Neuronal stem cell (in vitro differentiated cells): Measurements from ENCODE around the gene WNT10A.

Source experiments
- DNase-seq: peaks from one replicate; pipeline ENCODE4 v3.0.0-alpha.2; 2013; ENCODE audit warnings: low spot score
- H2AFZ ChIP-seq: one replicate; pipeline ENCODE4 v1.6.1; 2013; ENCODE audit warnings: mild to moderate bottlenecking, low read length, inconsistent platforms
- H2AK5ac ChIP-seq: 2 replicates; pipeline ENCODE4 v1.6.1; 2013; ENCODE audit warnings: low read depth, mild to moderate bottlenecking, inconsistent platforms, low read length, moderate library complexity, mixed read lengths
- H2BK120ac ChIP-seq: 2 replicates; pipeline ENCODE4 v1.6.1; 2013; ENCODE audit warnings: low read depth, mild to moderate bottlenecking, inconsistent platforms, low read length, moderate library complexity, mixed read lengths
- H2BK12ac ChIP-seq: one replicate; pipeline ENCODE4 v1.6.1; 2013; ENCODE audit warnings: low read length, inconsistent platforms
- H2BK15ac ChIP-seq: 2 replicates; pipeline ENCODE4 v1.6.1; 2013; ENCODE audit warnings: mild to moderate bottlenecking, low read length, inconsistent platforms, mixed read lengths
- H2BK5ac ChIP-seq: one replicate; pipeline ENCODE4 v1.6.1; 2013; ENCODE audit warnings: inconsistent platforms, mild to moderate bottlenecking, low read length, moderate library complexity
- H3K14ac ChIP-seq: one replicate; pipeline ENCODE4 v1.6.1; 2013; ENCODE audit warnings: low read length, inconsistent platforms
- H3K18ac ChIP-seq: 2 replicates; pipeline ENCODE4 v1.6.1; 2013; ENCODE audit warnings: low read length, inconsistent platforms
- H3K23ac ChIP-seq: 2 replicates; pipeline ENCODE4 v1.6.1; 2013; ENCODE audit warnings: low read depth, mild to moderate bottlenecking, mixed read lengths, low read length, inconsistent platforms; ENCODE audit not compliant: poor library complexity
- H3K27ac ChIP-seq: replicated peaks from 3 replicates; pipeline ENCODE4 v1.5.1; 2013; ENCODE audit warnings: low read length, inconsistent platforms
- H3K27me3 ChIP-seq, 3 experiments: 2 replicates each; pipeline ENCODE4 v1.6.1; 2013; ENCODE audit warnings: low read length in 3 of 3, mild to moderate bottlenecking in 2 of 3, inconsistent platforms in 1 of 3, low read depth in 1 of 3, mixed read lengths in 1 of 3, moderate library complexity in 1 of 3; ENCODE audit not compliant: control insufficient read depth in 3 of 3, insufficient read depth in 3 of 3
- H3K36me3 ChIP-seq, 2 donors: replicated peaks in 1 of 2; 2 replicates each; pipeline ENCODE4 v1.6.1; 2013; ENCODE audit warnings: low read length in 2 of 2; ENCODE audit not compliant: control insufficient read depth in 2 of 2, insufficient read depth in 2 of 2
- H3K4ac ChIP-seq: 2 replicates; pipeline ENCODE4 v1.6.1; 2013; ENCODE audit warnings: inconsistent platforms, mild to moderate bottlenecking, low read length, moderate library complexity
- H3K4me1 ChIP-seq, 2 donors: 1 replicate in 1 of 2; 2 replicates in 1 of 2; pipeline ENCODE4 v1.6.1; 2013; ENCODE audit warnings: low read length in 2 of 2, low read depth in 1 of 2; ENCODE audit not compliant: control insufficient read depth in 2 of 2, insufficient read depth in 1 of 2
- H3K4me2 ChIP-seq: one replicate; pipeline ENCODE4 v1.6.1; 2013; ENCODE audit warnings: mild to moderate bottlenecking, low read length, inconsistent platforms; ENCODE audit not compliant: insufficient read depth, poor library complexity, severe bottlenecking
- H3K4me3 ChIP-seq, 2 donors: 2 replicates each; pipeline ENCODE4 v1.5.1; 2013; ENCODE audit warnings: low read length in 2 of 2, mild to moderate bottlenecking in 2 of 2, inconsistent platforms in 1 of 2, moderate library complexity in 1 of 2
- H3K79me1 ChIP-seq: one replicate; pipeline ENCODE4 v1.6.1; 2013; ENCODE audit warnings: low read depth, mild to moderate bottlenecking, inconsistent platforms, low read length, moderate library complexity
- H3K9ac ChIP-seq: one replicate; pipeline ENCODE4 v1.6.1; 2013; ENCODE audit warnings: mild to moderate bottlenecking, low read depth, low read length, inconsistent platforms; ENCODE audit not compliant: poor library complexity
- H3K9me3 ChIP-seq, 2 donors: replicated peaks in 1 of 2; 2 replicates each; pipeline versions ENCODE3 to v1.6.1; 2013; ENCODE audit warnings: low read length in 2 of 2, mild to moderate bottlenecking in 2 of 2, inconsistent platforms in 1 of 2, low read depth in 1 of 2, mixed read lengths in 1 of 2, moderate library complexity in 1 of 2; ENCODE audit not compliant: control insufficient read depth in 2 of 2, insufficient read depth in 1 of 2
- H4K8ac ChIP-seq: one replicate; pipeline ENCODE4 v1.6.1; 2013; ENCODE audit warnings: low read depth, mild to moderate bottlenecking, inconsistent platforms, low read length, moderate library complexity
- H4K91ac ChIP-seq: one replicate; pipeline ENCODE4 v1.6.1; 2013; ENCODE audit warnings: low read length, low read depth, mild to moderate bottlenecking, inconsistent platforms; ENCODE audit not compliant: poor library complexity
- WGBS, 2 donors: extraction: QIAGEN DNeasy Blood & Tissue Kit; methylation state at CpG; one replicate each; pipeline ENCODE4 v1.1.7; 2013; ENCODE audit warnings: missing lambda C conversion rate in 2 of 2, mixed read lengths in 1 of 2; ENCODE audit not compliant: insufficient read length in 2 of 2, insufficient replicate concordance in 1 of 2; ENCODE audit errors: extremely low coverage in 2 of 2; 5-methylcytosine and 5-hydroxymethylcytosine counted together

The WNT10A gene

DNA sequence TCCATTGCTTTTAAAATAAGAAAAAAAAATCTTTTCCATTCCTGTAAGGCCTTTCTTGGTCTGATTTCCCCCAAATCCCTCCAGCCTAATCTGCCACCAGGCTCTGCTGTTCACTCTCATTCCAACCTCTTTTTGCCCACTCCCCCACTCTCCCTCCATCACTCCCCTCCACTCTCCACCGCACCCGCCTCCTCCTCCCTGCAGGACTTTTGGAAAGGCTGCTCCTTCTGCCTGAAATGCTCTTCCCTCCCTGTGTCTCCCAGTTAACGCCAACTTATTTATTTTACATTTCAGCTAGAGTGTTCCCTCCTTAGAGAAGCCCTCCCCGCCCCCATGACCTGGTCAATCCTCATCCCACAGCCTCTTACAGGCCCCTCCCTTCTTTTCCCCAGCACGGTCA lies 25.8 kb upstream of the WNT10A start:
- H2AK5ac ChIP-seq: no peak overlapping the region
- no peak overlapping the region for H3K4ac ChIP-seq
- peaks cover 6% of the 10 kb centered on the region in 2 donors for H3K4me1 ChIP-seq
- H3K79me1 ChIP-seq: no peaks in the 10 kb centered on the region
- H3K27ac ChIP-seq: no peak overlapping the region
- no peak overlapping the region for H3K23ac ChIP-seq
- no peak overlapping the region for H3K4me3 ChIP-seq
- H2BK5ac ChIP-seq: no peak overlapping the region
- peaks cover 33 to 80% (median 67%) of the 10 kb centered on the region in 3 experiments for H3K27me3 ChIP-seq
- H2BK15ac ChIP-seq: no peak overlapping the region
- no peak overlapping the region for H3K9ac ChIP-seq
- no peak overlapping the region for H2AFZ ChIP-seq
- H3K9me3 ChIP-seq: no peaks in the 10 kb centered on the region
- H3K14ac ChIP-seq: no peak overlapping the region
- no peak overlapping the region for H3K4me2 ChIP-seq
- H4K8ac ChIP-seq: no peak overlapping the region
- H2BK12ac ChIP-seq: no peak overlapping the region
- H2BK120ac ChIP-seq: no peak overlapping the region
- H3K18ac ChIP-seq: no peak overlapping the region
- H4K91ac ChIP-seq: no peak overlapping the region
- H3K36me3 ChIP-seq: no peaks in the 10 kb centered on the region
- no peak for DNase-seq
- no CpG with 5 or more reads among the region's 5 CpGs for WGBS, 2 donors

DNA sequence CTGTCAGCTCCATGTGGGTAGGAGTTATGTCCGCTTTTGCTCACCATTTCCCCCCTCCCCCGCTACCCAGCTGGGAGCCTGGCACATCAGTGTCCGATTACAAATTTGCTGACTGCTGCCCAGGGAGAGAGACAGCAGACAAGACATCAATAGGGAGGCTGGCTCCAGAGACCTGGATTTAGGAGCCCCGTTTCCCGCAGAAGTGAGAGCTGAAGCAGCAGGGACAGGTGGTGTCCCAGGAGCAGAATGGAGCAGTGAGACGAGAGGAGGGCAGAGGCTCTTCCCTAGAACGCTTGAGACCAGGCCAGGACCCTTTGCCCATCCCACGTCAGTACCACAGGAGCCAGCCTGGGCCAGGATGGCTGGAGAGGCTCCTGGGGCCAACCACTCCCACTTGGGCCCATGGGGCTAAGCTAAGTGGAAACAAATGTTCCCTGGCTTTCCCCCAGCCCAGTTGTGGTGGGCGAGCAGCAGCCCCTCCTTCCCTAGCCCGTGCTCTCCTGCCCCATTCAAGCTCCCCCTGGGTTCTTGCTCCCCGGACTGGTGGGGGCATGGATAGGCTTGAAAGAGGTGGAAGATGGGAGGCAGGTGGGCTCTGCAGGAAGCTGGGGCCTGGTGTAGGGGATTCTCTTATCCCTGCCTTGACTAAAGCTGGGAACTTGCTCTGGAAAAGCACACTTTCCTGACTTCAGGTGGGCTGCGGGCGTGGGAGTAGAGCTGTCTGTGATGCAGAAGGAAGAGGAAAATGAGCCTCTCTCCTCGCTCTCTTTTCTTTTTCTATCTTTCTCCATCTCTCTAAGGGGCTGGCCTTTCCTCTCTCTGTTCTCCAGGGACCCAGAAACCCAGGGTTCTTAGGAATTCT lies 25.1 kb upstream of the WNT10A start:
- no peak overlapping the region for H2AFZ ChIP-seq
- no peak overlapping the region for H4K8ac ChIP-seq
- H3K9me3 ChIP-seq: no peaks in the 10 kb centered on the region
- DNase-seq: no peak
- no peak overlapping the region for H2BK5ac ChIP-seq
- no peak overlapping the region for H2BK12ac ChIP-seq
- H2BK120ac ChIP-seq: no peak overlapping the region
- H3K4me2 ChIP-seq: no peak overlapping the region
- no peak overlapping the region for H2AK5ac ChIP-seq
- no peak overlapping the region for H3K9ac ChIP-seq
- H3K4ac ChIP-seq: no peak overlapping the region
- no peak overlapping the region for H2BK15ac ChIP-seq
- peaks cover 10 to 12% of the 10 kb centered on the region in 2 donors for H3K4me1 ChIP-seq
- no peaks in the 10 kb centered on the region for H3K36me3 ChIP-seq
- H3K23ac ChIP-seq: no peak overlapping the region
- no peaks in the 10 kb centered on the region for H3K79me1 ChIP-seq
- H3K27me3 ChIP-seq: peaks cover 40 to 87% (median 74%) of the 10 kb centered on the region in 3 experiments
- no peak overlapping the region for H3K4me3 ChIP-seq
- H3K18ac ChIP-seq: no peak overlapping the region
- no CpG with 5 or more reads among the region's 14 CpGs for WGBS, 2 donors
- H3K27ac ChIP-seq: no peak overlapping the region
- peak overlapping the region; percentile 26 for H3K14ac ChIP-seq
- no peak overlapping the region for H4K91ac ChIP-seq

DNA sequence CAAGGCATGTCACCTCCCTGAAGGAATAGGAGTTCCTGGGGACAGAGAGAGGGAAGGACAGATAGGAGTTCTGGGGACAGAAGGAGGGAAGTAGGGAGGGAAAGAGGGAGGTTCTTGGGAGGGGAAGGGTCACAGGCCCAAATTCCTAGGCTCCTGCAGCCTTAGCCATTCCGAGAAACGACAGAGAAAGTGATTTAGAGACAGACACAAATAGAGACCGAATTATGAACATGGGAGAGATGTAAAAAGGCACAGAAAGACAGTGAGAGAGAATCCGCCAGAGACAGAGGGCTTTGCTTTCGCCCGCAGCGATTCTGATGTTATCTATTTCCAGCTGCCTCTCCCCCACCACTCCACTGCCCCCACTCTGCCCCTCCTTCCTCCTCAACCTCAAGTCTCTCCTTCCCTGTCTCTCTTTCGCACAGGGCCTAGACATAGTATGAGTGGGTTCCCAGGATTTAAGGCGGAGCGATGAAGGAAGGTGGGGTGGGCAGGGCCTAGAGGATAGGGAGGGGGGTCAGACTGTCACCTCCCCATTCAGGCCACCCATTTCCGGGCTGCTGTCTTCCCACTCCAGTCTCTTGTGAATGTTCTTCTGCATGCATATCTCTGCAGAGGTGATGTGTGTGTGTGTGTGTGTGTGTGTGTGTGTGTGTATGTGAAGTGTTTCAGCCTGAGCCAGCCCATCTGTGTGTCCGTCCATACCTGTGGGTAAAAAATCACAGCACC lies 24.3 kb upstream of the WNT10A start:
- Histone ChIP-seq H2BK5ac (no peak overlapping the region), H3K27ac (no peak overlapping the region), H2AK5ac (no peak overlapping the region), H2BK15ac (no peak overlapping the region), H2BK120ac (no peak overlapping the region), H3K9ac (no peak overlapping the region), H3K4me1 (peaks cover 12 to 13% of the 10 kb centered on the region in 2 donors), H2BK12ac (no peak overlapping the region), H3K4me2 (no peak overlapping the region), H4K8ac (no peak overlapping the region), H3K36me3 (no peaks in the 10 kb centered on the region), H3K4me3 (no peak overlapping the region), H4K91ac (no peak overlapping the region), H2AFZ (no peak overlapping the region), H3K27me3 (peaks cover 40 to 86% (median 79%) of the 10 kb centered on the region in 3 experiments), H3K18ac (no peak overlapping the region), H3K14ac (no peak overlapping the region), H3K79me1 (no peaks in the 10 kb centered on the region), H3K23ac (no peak overlapping the region), H3K4ac (no peak overlapping the region), H3K9me3 (no peaks in the 10 kb centered on the region)
- DNase-seq: no peak
- no CpG with 5 or more reads among the region's 12 CpGs for WGBS, 2 donors

DNA sequence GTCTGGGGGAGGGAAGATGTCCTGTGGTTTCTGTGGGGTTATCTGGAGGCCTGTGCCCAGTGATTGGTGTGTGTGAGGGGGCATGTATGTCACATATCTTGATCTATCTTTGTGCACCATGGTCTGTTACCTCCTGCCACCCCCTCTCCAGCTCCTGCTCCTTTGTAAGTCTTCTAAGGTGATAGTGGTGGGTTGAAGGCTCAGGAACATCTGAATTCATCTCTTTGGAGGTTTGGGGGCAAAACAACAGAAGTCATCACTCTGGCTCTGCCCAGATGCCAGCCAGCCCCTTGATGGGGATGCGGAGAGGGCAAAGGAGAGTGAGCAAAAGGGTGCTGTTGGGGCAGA lies 23.8 kb upstream of the WNT10A start:
- Histone ChIP-seq H3K23ac (no peak overlapping the region), H3K4ac (no peak overlapping the region), H2BK12ac (no peak overlapping the region), H3K27me3 (peaks cover 40 to 90% (median 84%) of the 10 kb centered on the region in 3 experiments), H3K27ac (no peak overlapping the region), H3K4me2 (no peak overlapping the region), H2AFZ (no peak overlapping the region), H3K4me1 (peaks cover 12 to 13% of the 10 kb centered on the region in 2 donors), H3K14ac (no peak overlapping the region), H2BK15ac (no peak overlapping the region), H3K18ac (no peak overlapping the region), H4K91ac (no peak overlapping the region), H4K8ac (no peak overlapping the region), H3K79me1 (no peaks in the 10 kb centered on the region), H3K9me3 (no peaks in the 10 kb centered on the region), H2BK5ac (no peak overlapping the region), H3K4me3 (no peak overlapping the region), H3K9ac (no peak overlapping the region), H2AK5ac (no peak overlapping the region), H2BK120ac (no peak overlapping the region), H3K36me3 (no peaks in the 10 kb centered on the region)
- WGBS, 2 donors: no CpG with 5 or more reads among the region's 1 CpG
- DNase-seq: no peak
